HFF-Myc (cell line): ENCODE data around the gene TJAP1.

Experiments
- DNase-seq: peaks from one replicate; pipeline ENCODE4 v3.0.0-alpha.2; 2011; ENCODE audit warnings: low read depth; ENCODE audit errors: extremely low read depth
- H3K4me3 ChIP-seq: replicated peaks from 2 replicates; pipeline ENCODE4 v1.5.1; 2011; ENCODE audit warnings: low read depth, mild to moderate bottlenecking, control low read depth, low read length
- CTCF ChIP-seq: IDR thresholded peaks from 2 replicates; pipeline ENCODE4 v1.5.1; 2012; ENCODE audit warnings: mild to moderate bottlenecking, low read depth, low read length, control low read depth; ENCODE audit errors: missing control alignments

The TJAP1 gene

GRCh38 chr6:43444036-43444435 lies 33.3 kb upstream of the TJAP1 start:
- DNase-seq, result peak; percentile 60
- TF ChIP-seq CTCF, result no peak
- no peak overlapping the region for H3K4me3 ChIP-seq

- no peak overlapping the region for H3K4me3 ChIP-seq
- TF ChIP-seq CTCF, result no peak
- DNase-seq, result no peak
These were observed 32.8 kb upstream of the TJAP1 start for GRCh38 chr6:43444582-43444981.

GRCh38 chr6:43445576-43445975 lies 31.8 kb upstream of the TJAP1 start:
- no peak for TF ChIP-seq CTCF
- no peak for DNase-seq

GRCh38 chr6:43447604-43448003 lies 29.8 kb upstream of the TJAP1 start:
- H3K4me3 ChIP-seq, result no peak overlapping the region
- DNase-seq, result no peak
- no peak for TF ChIP-seq CTCF

More at GRCh38 chr6:43445576-43445975, 31.8 kb upstream of the TJAP1 start:
- no peak overlapping the region for H3K4me3 ChIP-seq

GRCh38 chr6:43448916-43449315 lies 28.5 kb upstream of the TJAP1 start:
- no peak for TF ChIP-seq CTCF
- H3K4me3 ChIP-seq, result no peak overlapping the region
- DNase-seq, result no peak

GRCh38 chr6:43450699-43451131 lies 26.7 kb upstream of the TJAP1 start:
- TF ChIP-seq CTCF, result no peak
- H3K4me3 ChIP-seq, result no peak overlapping the region
- no peak for DNase-seq

GRCh38 chr6:43451348-43451747 lies 26.0 kb upstream of the TJAP1 start:
- H3K4me3 ChIP-seq, result no peak overlapping the region
- no peak for DNase-seq
- no peak for TF ChIP-seq CTCF
